GM23338 (cell line): ENCODE data around the gene CSF2. TPM values are rescaled to one million over a fixed set of nuclear protein-coding genes. Genes with fewer than 3 reads are reported as not detected.

Source experiments
- ATAC-seq: fragments of 200-7000 bp; cut with Tn5 transposase; 3 replicates; pipeline ENCODE4 v1.9.1; 2020
- DNase-seq: peaks from one replicate; pipeline ENCODE4 v3.0.0-alpha.2; 2015; ENCODE audit warnings: low spot score
- H2AFZ ChIP-seq: fragments of 200-600 bp; sonication (generic); 2 replicates; pipeline ENCODE4 v1.8.0; 2016; ENCODE audit warnings: antibody characterized with exemption, mild to moderate bottlenecking, moderate library complexity
- H3F3A ChIP-seq: fragments of 200-600 bp; sonication (generic); replicated peaks from 2 replicates; pipeline ENCODE4 v1.8.0; 2017; ENCODE audit warnings: antibody characterized with exemption, mixed run types, low read depth
- H3K27ac ChIP-seq: fragments of 200-600 bp; sonication (generic); 2 replicates; pipeline ENCODE4 v1.6.1; 2016; ENCODE audit warnings: low read depth
- H3K27me3 ChIP-seq: fragments of 200-600 bp; sonication (generic); 2 replicates; pipeline ENCODE4 v1.8.0; 2016; ENCODE audit warnings: mild to moderate bottlenecking, mixed run types, moderate library complexity; ENCODE audit not compliant: insufficient read depth
- H3K36me3 ChIP-seq: fragments of 200-600 bp; sonication (generic); 2 replicates; pipeline ENCODE4 v1.8.0; 2016; ENCODE audit warnings: mild to moderate bottlenecking; ENCODE audit not compliant: insufficient read depth
- H3K4me1 ChIP-seq: fragments of 200-600 bp; sonication (generic); 2 replicates; pipeline ENCODE4 v1.8.0; 2016; ENCODE audit warnings: mild to moderate bottlenecking, moderate library complexity; ENCODE audit not compliant: insufficient read depth
- H3K4me2 ChIP-seq: fragments of 200-600 bp; sonication (generic); 2 replicates; pipeline ENCODE4 v1.7.1; 2017; ENCODE audit warnings: mixed run types
- H3K4me3 ChIP-seq: fragments of 200-600 bp; sonication (generic); 2 replicates; pipeline ENCODE4 v1.6.1; 2016; ENCODE audit warnings: mixed run types
- H3K79me2 ChIP-seq: fragments of 200-600 bp; sonication (generic); replicated peaks from 2 replicates; pipeline ENCODE4 v1.8.0; 2017; ENCODE audit warnings: mild to moderate bottlenecking; ENCODE audit not compliant: insufficient read depth
- H3K9me2 ChIP-seq: fragments of 200-600 bp; sonication (generic); 2 replicates; pipeline ENCODE4 v1.8.0; 2017; ENCODE audit not compliant: insufficient read depth
- H4K20me1 ChIP-seq: fragments of 200-600 bp; sonication (generic); replicated peaks from 2 replicates; pipeline ENCODE4 v1.8.0; 2017; ENCODE audit warnings: mild to moderate bottlenecking; ENCODE audit not compliant: insufficient read depth
- H3K27ac Mint-ChIP-seq: 2 replicates; pipeline ENCODE4 v1.8.0; 2020; ENCODE audit warnings: inconsistent platforms, mild to moderate bottlenecking, moderate library complexity, mixed read lengths
- H3K27me3 Mint-ChIP-seq: 3 replicates; pipeline ENCODE4 v1.8.0; 2022; ENCODE audit warnings: low read depth, mild to moderate bottlenecking, moderate library complexity, mixed read lengths, inconsistent platforms; ENCODE audit not compliant: insufficient read depth, poor library complexity
- H3K36me3 Mint-ChIP-seq: 3 replicates; pipeline ENCODE4 v1.8.0; 2021; ENCODE audit warnings: low read depth, mild to moderate bottlenecking, inconsistent platforms, moderate library complexity, mixed read lengths
- H3K4me1 Mint-ChIP-seq: 3 replicates; pipeline ENCODE4 v1.8.0; 2020; ENCODE audit warnings: mild to moderate bottlenecking, inconsistent platforms, mixed read lengths
- H3K4me3 Mint-ChIP-seq: 3 replicates; pipeline ENCODE4 v1.8.0; 2021; ENCODE audit warnings: moderate library complexity, mild to moderate bottlenecking, inconsistent platforms, mixed read lengths
- H3K9me3 Mint-ChIP-seq: 3 replicates; pipeline ENCODE4 v1.8.0; 2020; ENCODE audit warnings: moderate library complexity, mild to moderate bottlenecking, inconsistent platforms, mixed read lengths
- CREB1 ChIP-seq: fragments of 250-450 bp; sonication (Bioruptor Pico); IDR thresholded peaks from 2 replicates; pipeline ENCODE4 v1.5.0; 2020; ENCODE audit warnings: low read depth, mild to moderate bottlenecking, moderate library complexity
- CTCF ChIP-seq, 2 experiments: fragments of 200-600 bp in 1 of 2; sonication (generic) in 1 of 2; conservative IDR thresholded peaks; 2 replicates each; pipeline versions ENCODE4 v1.5.1 to v1.6.1; 2016 to 2017; ENCODE audit warnings: antibody characterized with exemption in 2 of 2, low read depth in 2 of 2, mild to moderate bottlenecking in 2 of 2, moderate library complexity in 1 of 2
- ETS1 ChIP-seq: IDR thresholded peaks from 2 replicates; pipeline ENCODE4 v1.6.1; 2016; ENCODE audit warnings: antibody characterized with exemption
- EZH2 ChIP-seq: fragments of 200-600 bp; sonication (generic); IDR thresholded peaks from one replicate; pipeline ENCODE4 v1.8.0; 2017; ENCODE audit warnings: antibody characterized with exemption, mild to moderate bottlenecking, low read depth; ENCODE audit not compliant: unreplicated experiment
- EZH2phosphoT487 ChIP-seq: fragments of 200-600 bp; sonication (generic); IDR thresholded peaks from one replicate; pipeline ENCODE4 v1.8.1; 2018; ENCODE audit warnings: antibody characterized with exemption; ENCODE audit not compliant: unreplicated experiment
- JUNB ChIP-seq: IDR thresholded peaks from one replicate; pipeline ENCODE4 v1.6.1; 2016; ENCODE audit warnings: antibody characterized with exemption; ENCODE audit not compliant: unreplicated experiment
- NANOG ChIP-seq: IDR thresholded peaks from 2 replicates; pipeline ENCODE4 v1.6.1; 2016; ENCODE audit warnings: antibody characterized with exemption, borderline replicate concordance
- POLR2AphosphoS5 ChIP-seq: IDR thresholded peaks from 2 replicates; pipeline ENCODE4 v1.6.1; 2016; ENCODE audit warnings: antibody characterized with exemption, low read depth
- REST ChIP-seq: IDR thresholded peaks from one replicate; pipeline ENCODE4 v1.6.1; 2018; ENCODE audit warnings: antibody characterized with exemption; ENCODE audit not compliant: unreplicated experiment
- STAT1 ChIP-seq: IDR thresholded peaks from one replicate; pipeline ENCODE4 v1.6.1; 2016; ENCODE audit warnings: antibody characterized with exemption; ENCODE audit not compliant: unreplicated experiment
- ZNF114 ChIP-seq: fragments of 250-450 bp; sonication (Bioruptor Pico); IDR thresholded peaks from 2 replicates; pipeline ENCODE4 v1.5.0; 2020; ENCODE audit warnings: mild to moderate bottlenecking, moderate library complexity
- ZNF331 ChIP-seq: fragments of 250-450 bp; sonication (Bioruptor Pico); IDR thresholded peaks from 2 replicates; pipeline ENCODE4 v1.5.0; 2020; ENCODE audit warnings: low read depth, mild to moderate bottlenecking, moderate library complexity
- ZNF462 ChIP-seq: fragments of 250-450 bp; sonication (Bioruptor Pico); IDR thresholded peaks from 2 replicates; pipeline ENCODE4 v1.5.0; 2020; ENCODE audit warnings: mild to moderate bottlenecking, moderate library complexity
- polyA plus RNA-seq: library from polyadenylated mRNA; unstranded; fragments of >200 nt; fragmentation: Nextera tagmentation; extraction: Ambion mirVana; gene quantifications from 2 replicates; pipeline ENCODE4 v1.2.1, GENCODE V29; 2016
- total RNA-seq: library from RNA; depleted of rRNA; stranded (reverse); fragments of >200 nt; shearing (Covaris generic); gene quantifications from 2 replicates; pipeline ENCODE4 v1.2.3, GENCODE V29; 2014

CSF2 gene
- total and polyA plus RNA-seq, 2 experiments from 2014 or later = not detected

GRCh38 chr5:132103969-132104391, 30.4 kb downstream of the CSF2 start:
- H3K27me3 Mint-ChIP-seq = no peaks in the 10 kb centered on the region
- Histone ChIP-seq H3F3A (no peaks in the 10 kb centered on the region), H3K27me3 (no peaks in the 10 kb centered on the region), H4K20me1 (no peaks in the 10 kb centered on the region), H3K4me3 (no peak overlapping the region), H3K9me2 (no peaks in the 10 kb centered on the region), H3K4me1 (no peaks in the 10 kb centered on the region), H3K27ac (no peak overlapping the region), H2AFZ (no peak overlapping the region), H3K36me3 (no peaks in the 10 kb centered on the region), H3K4me2 (no peak overlapping the region), H3K79me2 (no peaks in the 10 kb centered on the region)
- no peaks in the 10 kb centered on the region for H3K36me3 Mint-ChIP-seq
- TF ChIP-seq POLR2AphosphoS5 (no peak), EZH2phosphoT487 (no peak), NANOG (no peak), CTCF (conservative IDR thresholded peaks at IDR 0.05; ENCODE audit: low read depth in 2 of 2) (no peak), CREB1 (no peak), JUNB (no peak), STAT1 (no peak), EZH2 (no peak), ZNF462 (no peak), ZNF331 (CRISPR knock-in tag) (no peak), ZNF114 (CRISPR knock-in tag) (no peak), REST (no peak), ETS1 (no peak)
- H3K4me3 Mint-ChIP-seq = no peak overlapping the region
- H3K9me3 Mint-ChIP-seq = no peaks in the 10 kb centered on the region
- H3K27ac Mint-ChIP-seq = no peak overlapping the region
- H3K4me1 Mint-ChIP-seq = no peaks in the 10 kb centered on the region
- ATAC-seq (no peak), DNase-seq (no peak)
